ENCODE data around the gene EHHADH. TPM values are rescaled to one million over a fixed set of nuclear protein-coding genes. Genes with fewer than 3 reads are reported as not detected.

EHHADH gene
- total and polyA plus RNA-seq, 2 of the 13 experiments (the other 11 are each of a cell fraction or from before 2014, with no cell fraction given) = 14.5 to 38.9 TPM

- TF ChIP-seq ISL2 (CRISPR knock-in tag; IDR thresholded peaks at IDR 0.05) (peak; percentile 34; the same call in 1 of the 2 replicates), NONO (IDR thresholded peaks at IDR 0.05) (no peak), NONO (CRISPR knock-in tag; conservative IDR thresholded peaks at IDR 0.05) (peak; percentile 94), ZNF350 (CRISPR knock-in tag; IDR thresholded peaks at IDR 0.05; ENCODE audit: borderline replicate concordance, low read depth) (peak; percentile 76; the same call in 1 of the 2 replicates), ZNF501 (CRISPR knock-in tag; IDR thresholded peaks at IDR 0.05) (peak; percentile 82), MTA1 (CRISPR knock-in tag; IDR thresholded peaks at IDR 0.05; ENCODE audit: borderline replicate concordance) (peak; percentile 76; the same call in 1 of the 2 replicates), ZNF777 (CRISPR knock-in tag; IDR thresholded peaks at IDR 0.05) (peak; percentile 84), ZNF598 (CRISPR knock-in tag; IDR thresholded peaks at IDR 0.05; ENCODE audit: borderline replicate concordance) (peak; percentile 83; the same call in 1 of the 2 replicates), SAP130 (CRISPR knock-in tag; IDR thresholded peaks at IDR 0.05; ENCODE audit: low read depth) (peak; percentile 92), HOMEZ (CRISPR knock-in tag; IDR thresholded peaks at IDR 0.05; ENCODE audit: low read depth) (peak; percentile 13; the same call in 1 of the 2 replicates), HINFP (CRISPR knock-in tag; IDR thresholded peaks at IDR 0.05; ENCODE audit: low read depth) (peak; percentile 98), SOX6 (IDR thresholded peaks at IDR 0.05) (no peak), SOX6 (CRISPR knock-in tag; IDR thresholded peaks at IDR 0.05) (peak; percentile 32; the same call in 1 of the 2 replicates), ZFP91 (CRISPR knock-in tag; IDR thresholded peaks at IDR 0.05; ENCODE audit: borderline replicate concordance) (peak; percentile 76; the same call in 1 of the 2 replicates), ZNF883 (CRISPR knock-in tag; IDR thresholded peaks at IDR 0.05; ENCODE audit: not compliant biosample characterization) (peak; percentile 64)
- TF ChIP-seq, protein P1, sequence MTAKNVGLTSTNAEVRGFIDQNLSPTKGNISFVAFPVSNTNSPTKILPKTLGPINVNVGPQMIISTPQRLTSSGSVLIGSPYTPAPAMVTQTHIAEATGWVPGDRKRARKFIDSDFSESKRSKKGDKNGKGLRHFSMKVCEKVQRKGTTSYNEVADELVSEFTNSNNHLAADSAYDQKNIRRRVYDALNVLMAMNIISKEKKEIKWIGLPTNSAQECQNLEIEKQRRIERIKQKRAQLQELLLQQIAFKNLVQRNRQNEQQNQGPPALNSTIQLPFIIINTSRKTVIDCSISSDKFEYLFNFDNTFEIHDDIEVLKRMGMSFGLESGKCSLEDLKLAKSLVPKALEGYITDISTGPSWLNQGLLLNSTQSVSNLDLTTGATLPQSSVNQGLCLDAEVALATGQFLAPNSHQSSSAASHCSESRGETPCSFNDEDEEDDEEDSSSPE (CRISPR knock-in tag; IDR thresholded peaks at IDR 0.05) = peak; percentile 63; the same call in 1 of the 2 replicates
- TF ChIP-seq, protein P2, sequence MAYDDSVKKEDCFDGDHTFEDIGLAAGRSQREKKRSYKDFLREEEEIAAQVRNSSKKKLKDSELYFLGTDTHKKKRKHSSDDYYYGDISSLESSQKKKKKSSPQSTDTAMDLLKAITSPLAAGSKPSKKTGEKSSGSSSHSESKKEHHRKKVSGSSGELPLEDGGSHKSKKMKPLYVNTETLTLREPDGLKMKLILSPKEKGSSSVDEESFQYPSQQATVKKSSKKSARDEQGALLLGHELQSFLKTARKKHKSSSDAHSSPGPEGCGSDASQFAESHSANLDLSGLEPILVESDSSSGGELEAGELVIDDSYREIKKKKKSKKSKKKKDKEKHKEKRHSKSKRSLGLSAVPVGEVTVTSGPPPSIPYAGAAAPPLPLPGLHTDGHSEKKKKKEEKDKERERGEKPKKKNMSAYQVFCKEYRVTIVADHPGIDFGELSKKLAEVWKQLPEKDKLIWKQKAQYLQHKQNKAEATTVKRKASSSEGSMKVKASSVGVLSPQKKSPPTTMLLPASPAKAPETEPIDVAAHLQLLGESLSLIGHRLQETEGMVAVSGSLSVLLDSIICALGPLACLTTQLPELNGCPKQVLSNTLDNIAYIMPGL (CRISPR knock-in tag; IDR thresholded peaks at IDR 0.05; ENCODE audit: borderline replicate concordance in 1 of 2, low read depth in 1 of 2) = peak; percentile 57 to 65
- TF ChIP-seq, protein P3, sequence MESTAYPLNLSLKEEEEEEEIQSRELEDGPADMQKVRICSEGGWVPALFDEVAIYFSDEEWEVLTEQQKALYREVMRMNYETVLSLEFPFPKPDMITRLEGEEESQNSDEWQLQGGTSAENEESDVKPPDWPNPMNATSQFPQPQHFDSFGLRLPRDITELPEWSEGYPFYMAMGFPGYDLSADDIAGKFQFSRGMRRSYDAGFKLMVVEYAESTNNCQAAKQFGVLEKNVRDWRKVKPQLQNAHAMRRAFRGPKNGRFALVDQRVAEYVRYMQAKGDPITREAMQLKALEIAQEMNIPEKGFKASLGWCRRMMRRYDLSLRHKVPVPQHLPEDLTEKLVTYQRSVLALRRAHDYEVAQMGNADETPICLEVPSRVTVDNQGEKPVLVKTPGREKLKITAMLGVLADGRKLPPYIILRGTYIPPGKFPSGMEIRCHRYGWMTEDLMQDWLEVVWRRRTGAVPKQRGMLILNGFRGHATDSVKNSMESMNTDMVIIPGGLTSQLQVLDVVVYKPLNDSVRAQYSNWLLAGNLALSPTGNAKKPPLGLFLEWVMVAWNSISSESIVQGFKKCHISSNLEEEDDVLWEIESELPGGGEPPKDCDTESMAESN (CRISPR knock-in tag; conservative IDR thresholded peaks at IDR 0.05) = no peak; the same call in 1 of the 2 replicates
These were observed 29.0 kb upstream of the EHHADH start (continued) for GRCh38 chr3:185282696-185283373.
